HG03520 (cell line): ENCODE measurements around the gene SLC13A5.
A peak's percentile ranks its signal among the peaks of the same experiment; 100 is the strongest.

Source experiments
- ATAC-seq: cut with Tn5 transposase; IDR thresholded peaks from one replicate; pipeline ENCODE4 v1.9.1; 2021; ENCODE audit warnings: mild to moderate bottlenecking, moderate library complexity; ENCODE audit not compliant: unreplicated experiment

SLC13A5 gene

GRCh38 chr17:6639586-6640535 is 73.3 kb downstream of the SLC13A5 start:
- ATAC-seq = peak; percentile 14

- ATAC-seq = no peak
Measured at GRCh38 chr17:6639014-6639585, 74.1 kb downstream of the SLC13A5 start.

- no peak for ATAC-seq
Measured at GRCh38 chr17:6638046-6638908, 74.9 kb downstream of the SLC13A5 start.

- no peak for ATAC-seq
Measured at GRCh38 chr17:6637458-6637840, 75.7 kb downstream of the SLC13A5 start.

- ATAC-seq = no peak
Measured at GRCh38 chr17:6636616-6637457, 76.3 kb downstream of the SLC13A5 start.

- ATAC-seq = no peak
Measured at GRCh38 chr17:6636105-6636504, 77.1 kb downstream of the SLC13A5 start.
